ENCODE results near the gene CDK5RAP1. TPM values are rescaled to one million over a fixed set of nuclear protein-coding genes. Genes with fewer than 3 reads are reported as not detected.

The CDK5RAP1 gene
- total RNA-seq, 1 donor from 2014 or later, result 28.3 TPM

- DNase-seq (ENCODE audit: low spot score), result no peak
- Mint-ChIP-seq H3K4me1 (ENCODE audit: low read depth) (no peaks in the 10 kb centered on the region), H3K27ac (ENCODE audit: unreplicated experiment) (no peak overlapping the region), H3K36me3 (ENCODE audit: low read depth) (peaks cover 36% of the 10 kb centered on the region), H3K4me3 (ENCODE audit: unreplicated experiment) (no peak overlapping the region), H3K9me3 (ENCODE audit: low read depth) (no peaks in the 10 kb centered on the region), H3K27me3 (ENCODE audit: low read depth) (no peaks in the 10 kb centered on the region)
- TF ChIP-seq CTCF (IDR thresholded peaks at IDR 0.05), result no peak
Observed at GRCh38 chr20:33408716-33409654, 7.7 kb upstream of the CDK5RAP1 start.

DNA sequence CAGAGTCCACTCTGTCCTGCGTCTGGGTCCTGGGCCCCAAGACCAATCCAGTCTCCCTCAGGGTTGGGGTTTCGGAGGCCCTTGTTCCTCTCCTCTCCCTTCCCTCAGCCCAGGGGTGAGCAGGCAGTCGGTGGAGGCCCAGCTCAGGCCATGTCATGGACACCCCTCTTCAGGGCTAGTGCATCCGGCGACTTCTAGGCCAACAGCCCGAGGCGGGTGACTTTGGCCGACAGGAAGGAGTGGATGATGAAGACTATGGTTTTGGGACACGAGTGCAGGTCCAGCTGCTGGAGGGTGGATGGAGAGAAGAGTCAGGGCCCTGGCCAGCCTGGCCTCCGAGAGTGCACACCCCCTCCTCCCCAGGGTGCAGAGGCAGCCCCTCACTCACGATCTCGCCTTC, 7.0 kb upstream of the CDK5RAP1 start:
- Mint-ChIP-seq H3K27ac (ENCODE audit: unreplicated experiment) (no peak overlapping the region), H3K36me3 (ENCODE audit: low read depth) (peaks cover 36% of the 10 kb centered on the region), H3K27me3 (ENCODE audit: low read depth) (no peaks in the 10 kb centered on the region), H3K9me3 (ENCODE audit: low read depth) (no peaks in the 10 kb centered on the region), H3K4me1 (ENCODE audit: low read depth) (no peaks in the 10 kb centered on the region), H3K4me3 (ENCODE audit: unreplicated experiment) (no peak overlapping the region)
- TF ChIP-seq CTCF (IDR thresholded peaks at IDR 0.05), result no peak
- no peak for DNase-seq (ENCODE audit: low spot score)

- TF ChIP-seq CTCF (IDR thresholded peaks at IDR 0.05), result no peak
- peaks cover 36% of the 10 kb centered on the region for H3K36me3 Mint-ChIP-seq (ENCODE audit: low read depth)
- H3K9me3 Mint-ChIP-seq (ENCODE audit: low read depth), result no peaks in the 10 kb centered on the region
- no peak overlapping the region for H3K4me3 Mint-ChIP-seq (ENCODE audit: unreplicated experiment)
- peaks cover under 1% of the 10 kb centered on the region for H3K4me1 Mint-ChIP-seq (ENCODE audit: low read depth)
- no peaks in the 10 kb centered on the region for H3K27me3 Mint-ChIP-seq (ENCODE audit: low read depth)
- no peak for DNase-seq (ENCODE audit: low spot score)
- H3K27ac Mint-ChIP-seq (ENCODE audit: unreplicated experiment), result no peak overlapping the region
Observed at GRCh38 chr20:33407796-33408195, 6.5 kb upstream of the CDK5RAP1 start.

GRCh38 chr20:33407251-33407650, 5.9 kb upstream of the CDK5RAP1 start:
- H3K4me3 Mint-ChIP-seq (ENCODE audit: unreplicated experiment), result no peak overlapping the region
- no peaks in the 10 kb centered on the region for H3K27me3 Mint-ChIP-seq (ENCODE audit: low read depth)
- no peaks in the 10 kb centered on the region for H3K9me3 Mint-ChIP-seq (ENCODE audit: low read depth)
- peaks cover 6% of the 10 kb centered on the region for H3K4me1 Mint-ChIP-seq (ENCODE audit: low read depth)
- TF ChIP-seq CTCF (IDR thresholded peaks at IDR 0.05), result no peak
- H3K27ac Mint-ChIP-seq (ENCODE audit: unreplicated experiment), result no peak overlapping the region
- no peak for DNase-seq (ENCODE audit: low spot score)
- H3K36me3 Mint-ChIP-seq (ENCODE audit: low read depth), result peaks cover 36% of the 10 kb centered on the region

GRCh38 chr20:33404281-33404680, 3.0 kb upstream of the CDK5RAP1 start:
- no peak for TF ChIP-seq CTCF (IDR thresholded peaks at IDR 0.05)
- Mint-ChIP-seq H3K4me1 (ENCODE audit: low read depth) (peaks cover 30% of the 10 kb centered on the region), H3K9me3 (ENCODE audit: low read depth) (no peaks in the 10 kb centered on the region), H3K36me3 (ENCODE audit: low read depth) (peaks cover 19% of the 10 kb centered on the region), H3K4me3 (ENCODE audit: unreplicated experiment) (no peak overlapping the region), H3K27ac (ENCODE audit: unreplicated experiment) (no peak overlapping the region), H3K27me3 (ENCODE audit: low read depth) (no peaks in the 10 kb centered on the region)
- no peak for DNase-seq (ENCODE audit: low spot score)

Data from chondrocyte (in vitro differentiated cells).